HEK293 (cell line): Measurements from ENCODE around the gene PEX6.

Experiments
- AEBP2 ChIP-seq: fragments of 450-650 bp; formaldehyde crosslinking; IDR thresholded peaks from 2 replicates; pipeline ENCODE4 v1.5.1; 2016; ENCODE audit warnings: missing biosample characterization, missing genetic modification characterization, borderline replicate concordance
- GLI4 ChIP-seq: fragments of 450-650 bp; formaldehyde crosslinking; IDR thresholded peaks from 2 replicates; pipeline ENCODE4 v1.5.1; 2016; ENCODE audit warnings: missing biosample characterization, missing genetic modification characterization
- GLIS1 ChIP-seq: fragments of 450-650 bp; formaldehyde crosslinking; IDR thresholded peaks from 2 replicates; pipeline ENCODE4 v1.5.1; 2016; ENCODE audit warnings: missing biosample characterization, missing genetic modification characterization
- IKZF3 ChIP-seq: fragments of 450-650 bp; IDR thresholded peaks from 2 replicates; pipeline ENCODE4 v1.5.0; 2018; ENCODE audit warnings: missing biosample characterization, mild to moderate bottlenecking, missing genetic modification characterization, moderate library complexity
- MZF1 ChIP-seq: fragments of 450-650 bp; formaldehyde crosslinking; IDR thresholded peaks from 2 replicates; pipeline ENCODE4 v1.5.1; 2017; ENCODE audit warnings: missing biosample characterization, missing genetic modification characterization, borderline replicate concordance
- OSR2 ChIP-seq: fragments of 450-650 bp; formaldehyde crosslinking; IDR thresholded peaks from 2 replicates; pipeline ENCODE4 v1.5.1; 2016; ENCODE audit warnings: missing biosample characterization, missing genetic modification characterization
- PATZ1 ChIP-seq: fragments of 450-650 bp; formaldehyde crosslinking; IDR thresholded peaks from 2 replicates; pipeline ENCODE4 v1.5.1; 2016; ENCODE audit warnings: missing biosample characterization, missing genetic modification characterization
- SCRT1 ChIP-seq: fragments of 450-650 bp; formaldehyde crosslinking; IDR thresholded peaks from 2 replicates; pipeline ENCODE4 v1.5.1; 2016; ENCODE audit warnings: missing biosample characterization, missing genetic modification characterization, borderline replicate concordance
- SETDB1 ChIP-seq: IDR thresholded peaks from one replicate; pipeline ENCODE4 v1.6.1; 2017; ENCODE audit warnings: mild to moderate bottlenecking, low read length, moderate library complexity, mixed read lengths; ENCODE audit not compliant: insufficient read length
- SP2 ChIP-seq: fragments of 450-650 bp; formaldehyde crosslinking; IDR thresholded peaks from 2 replicates; pipeline ENCODE4 v1.5.1; 2016; ENCODE audit warnings: missing biosample characterization, missing genetic modification characterization
- YY1 ChIP-seq: fragments of 450-650 bp; formaldehyde crosslinking; IDR thresholded peaks from 2 replicates; pipeline ENCODE4 v1.5.1; 2018; ENCODE audit warnings: missing biosample characterization, missing genetic modification characterization
- ZBTB1 ChIP-seq: fragments of 450-650 bp; formaldehyde crosslinking; IDR thresholded peaks from 2 replicates; pipeline ENCODE4 v1.5.1; 2016; ENCODE audit warnings: missing biosample characterization, missing genetic modification characterization
- ZBTB17 ChIP-seq: fragments of 450-650 bp; formaldehyde crosslinking; IDR thresholded peaks from 2 replicates; pipeline ENCODE4 v1.5.1; 2016; ENCODE audit warnings: missing biosample characterization, missing genetic modification characterization
- ZBTB26 ChIP-seq: fragments of 450-650 bp; formaldehyde crosslinking; optimal IDR thresholded peaks from 2 replicates; pipeline ENCODE3; 2016; ENCODE audit warnings: missing biosample characterization, mild to moderate bottlenecking, missing genetic modification characterization
- ZBTB8A ChIP-seq: fragments of 450-650 bp; formaldehyde crosslinking; IDR thresholded peaks from 2 replicates; pipeline ENCODE4 v1.5.1; 2016; ENCODE audit warnings: missing biosample characterization, missing genetic modification characterization
- ZNF132 ChIP-seq: fragments of 450-650 bp; formaldehyde crosslinking; IDR thresholded peaks from 2 replicates; pipeline ENCODE4 v1.5.1; 2017; ENCODE audit warnings: missing biosample characterization, missing genetic modification characterization, borderline replicate concordance
- ZNF175 ChIP-seq: fragments of 450-650 bp; formaldehyde crosslinking; IDR thresholded peaks from 2 replicates; pipeline ENCODE4 v1.5.1; 2016; ENCODE audit warnings: missing biosample characterization, missing genetic modification characterization
- ZNF184 ChIP-seq: fragments of 450-650 bp; IDR thresholded peaks from 2 replicates; pipeline ENCODE4 v1.5.1; 2018; ENCODE audit warnings: missing biosample characterization, mild to moderate bottlenecking, missing genetic modification characterization
- ZNF2 ChIP-seq: fragments of 450-650 bp; formaldehyde crosslinking; IDR thresholded peaks from 2 replicates; pipeline ENCODE4 v1.5.1; 2016; ENCODE audit warnings: missing biosample characterization, missing genetic modification characterization
- ZNF202 ChIP-seq: fragments of 450-650 bp; formaldehyde crosslinking; IDR thresholded peaks from 2 replicates; pipeline ENCODE4 v1.5.1; 2016; ENCODE audit warnings: missing biosample characterization, missing genetic modification characterization, borderline replicate concordance
- ZNF266 ChIP-seq: fragments of 450-650 bp; formaldehyde crosslinking; IDR thresholded peaks from 2 replicates; pipeline ENCODE4 v1.5.1; 2016; ENCODE audit warnings: missing biosample characterization, missing genetic modification characterization, low read depth
- ZNF302 ChIP-seq: fragments of 450-650 bp; formaldehyde crosslinking; IDR thresholded peaks from 2 replicates; pipeline ENCODE4 v1.5.1; 2016; ENCODE audit warnings: missing biosample characterization, missing genetic modification characterization, low read depth
- ZNF354C ChIP-seq: fragments of 450-650 bp; formaldehyde crosslinking; IDR thresholded peaks from 2 replicates; pipeline ENCODE4 v1.5.1; 2016; ENCODE audit warnings: missing biosample characterization, missing genetic modification characterization, low read depth, borderline replicate concordance
- ZNF362 ChIP-seq: fragments of 450-650 bp; formaldehyde crosslinking; IDR thresholded peaks from 2 replicates; pipeline ENCODE4 v1.5.1; 2016; ENCODE audit warnings: missing biosample characterization, missing genetic modification characterization
- ZNF48 ChIP-seq: fragments of 450-650 bp; formaldehyde crosslinking; IDR thresholded peaks from 2 replicates; pipeline ENCODE4 v1.5.1; 2016; ENCODE audit warnings: missing biosample characterization, missing genetic modification characterization
- ZNF514 ChIP-seq: fragments of 450-650 bp; formaldehyde crosslinking; IDR thresholded peaks from 2 replicates; pipeline ENCODE4 v1.5.1; 2016; ENCODE audit warnings: missing biosample characterization, missing genetic modification characterization
- ZNF529 ChIP-seq: fragments of 450-650 bp; formaldehyde crosslinking; IDR thresholded peaks from 2 replicates; pipeline ENCODE4 v1.5.1; 2017; ENCODE audit warnings: missing genetic modification characterization, missing biosample characterization; ENCODE audit not compliant: insufficient replicate concordance
- ZNF530 ChIP-seq: fragments of 450-650 bp; formaldehyde crosslinking; IDR thresholded peaks from 2 replicates; pipeline ENCODE4 v1.5.1; 2016; ENCODE audit warnings: low read depth, missing biosample characterization, missing genetic modification characterization
- ZNF558 ChIP-seq: fragments of 450-650 bp; formaldehyde crosslinking; IDR thresholded peaks from 2 replicates; pipeline ENCODE4 v1.5.1; 2016; ENCODE audit warnings: missing biosample characterization, missing genetic modification characterization
- ZNF560 ChIP-seq: fragments of 450-650 bp; formaldehyde crosslinking; IDR thresholded peaks from 2 replicates; pipeline ENCODE4 v1.5.1; 2017; ENCODE audit warnings: missing biosample characterization, missing genetic modification characterization, borderline replicate concordance
- ZNF561 ChIP-seq: fragments of 450-650 bp; IDR thresholded peaks from 2 replicates; pipeline ENCODE4 v1.5.1; 2018; ENCODE audit warnings: missing biosample characterization, missing genetic modification characterization, borderline replicate concordance
- ZNF596 ChIP-seq: fragments of 450-650 bp; IDR thresholded peaks from 2 replicates; pipeline ENCODE4 v1.5.0; 2018; ENCODE audit warnings: missing biosample characterization, mild to moderate bottlenecking, missing genetic modification characterization, moderate library complexity
- ZNF707 ChIP-seq: fragments of 450-650 bp; formaldehyde crosslinking; IDR thresholded peaks from 2 replicates; pipeline ENCODE4 v1.5.1; 2016; ENCODE audit warnings: missing biosample characterization, missing genetic modification characterization
- ZNF76 ChIP-seq: fragments of 450-650 bp; formaldehyde crosslinking; IDR thresholded peaks from 2 replicates; pipeline ENCODE4; 2016; ENCODE audit warnings: low read depth, missing biosample characterization, missing genetic modification characterization, borderline replicate concordance
- ZNF791 ChIP-seq: fragments of 450-650 bp; formaldehyde crosslinking; IDR thresholded peaks from 2 replicates; pipeline ENCODE4 v1.5.1; 2016; ENCODE audit warnings: missing biosample characterization, missing genetic modification characterization

PEX6 gene

GRCh38 chr6:42978839-42979522 lies at the start of gene PEX6 (continued):
- peak; percentile 54; the same call in 1 of the 2 replicates for TF ChIP-seq YY1 (tag by site-specific recombination)
- TF ChIP-seq ZBTB1, result no peak
- TF ChIP-seq ZNF302 (tag by site-specific recombination), result no peak
- TF ChIP-seq ZBTB8A (tag by site-specific recombination), result peak; percentile 30; the same call in 1 of the 2 replicates
- TF ChIP-seq ZNF132, result no peak
- TF ChIP-seq GLIS1 (tag by site-specific recombination), result peak; percentile 76
- TF ChIP-seq ZNF707 (tag by site-specific recombination), result no peak
- TF ChIP-seq OSR2 (tag by site-specific recombination), result peak; percentile 30; the same call in 1 of the 2 replicates
- 0 out of 2 replicates have a peak, but pooled peaks have one; percentile 23 for TF ChIP-seq ZNF76 (tag by site-specific recombination)
- 0 out of 2 replicates have a peak, but pooled peaks have one; percentile 35 for TF ChIP-seq ZNF184 (tag by site-specific recombination)
- no peak for TF ChIP-seq ZNF48 (tag by site-specific recombination)
- no peak for TF ChIP-seq ZNF530 (tag by site-specific recombination)
- no peak for TF ChIP-seq ZNF202 (tag by site-specific recombination)
- peak; percentile 64; the same call in 1 of the 2 replicates for TF ChIP-seq ZNF2 (tag by site-specific recombination)
- no peak for TF ChIP-seq ZNF596 (tag by site-specific recombination)
- TF ChIP-seq ZNF266 (tag by site-specific recombination), result no peak
- no peak for TF ChIP-seq ZNF175 (tag by site-specific recombination)
- TF ChIP-seq SCRT1 (tag by site-specific recombination), result no peak
- TF ChIP-seq ZNF560 (tag by site-specific recombination), result no peak
- no peak for TF ChIP-seq AEBP2
- 0 out of 2 replicates have a peak, but pooled peaks have one; percentile 33 for TF ChIP-seq MZF1 (tag by site-specific recombination)
- peak; percentile 60; the same call in 1 of the 2 replicates for TF ChIP-seq ZNF561 (tag by site-specific recombination)
- TF ChIP-seq PATZ1 (tag by site-specific recombination), result peak; percentile 93
- TF ChIP-seq GLI4 (tag by site-specific recombination), result no peak
- TF ChIP-seq SETDB1, result no peak
- no peak for TF ChIP-seq ZNF362
- TF ChIP-seq ZBTB26 (tag by site-specific recombination), result peak; percentile 66
- peak; percentile 76 for TF ChIP-seq SP2 (tag by site-specific recombination)
- no peak for TF ChIP-seq ZNF558 (tag by site-specific recombination)
- TF ChIP-seq ZNF354C (tag by site-specific recombination), result no peak
- TF ChIP-seq ZNF529, result no peak
- TF ChIP-seq ZBTB17, result peak; percentile 95
- no peak for TF ChIP-seq ZNF791 (tag by site-specific recombination)
- TF ChIP-seq IKZF3, result no peak
- no peak for TF ChIP-seq ZNF514 (tag by site-specific recombination)
